ENCODE results near the gene PRAMEF8.
"Not testable (repeated sequence)": the region's sequence is repeated elsewhere in the genome, so short reads cannot be mapped to it uniquely, and the experiment has no call there.

Gene PRAMEF8

GRCh38 chr1:13285037-13285436, at the start of gene PRAMEF8:
Gene PRAMEF8, minus strand, starts transcription at chr1:13285137. Its CDS starts 1,046 bp downstream, at chr1:13284091.
- not testable (repeated sequence) for DNase-seq (ENCODE audit: low read depth)

- not testable (repeated sequence) for DNase-seq (ENCODE audit: low read depth)
Measured at GRCh38 chr1:13315281-13315680, 30.3 kb upstream of the PRAMEF8 start, which contains the start of gene PRAMEF15. Gene PRAMEF15, plus strand, starts transcription at chr1:13315581. Its CDS starts 2,827 bp downstream, at chr1:13318408.

DNA sequence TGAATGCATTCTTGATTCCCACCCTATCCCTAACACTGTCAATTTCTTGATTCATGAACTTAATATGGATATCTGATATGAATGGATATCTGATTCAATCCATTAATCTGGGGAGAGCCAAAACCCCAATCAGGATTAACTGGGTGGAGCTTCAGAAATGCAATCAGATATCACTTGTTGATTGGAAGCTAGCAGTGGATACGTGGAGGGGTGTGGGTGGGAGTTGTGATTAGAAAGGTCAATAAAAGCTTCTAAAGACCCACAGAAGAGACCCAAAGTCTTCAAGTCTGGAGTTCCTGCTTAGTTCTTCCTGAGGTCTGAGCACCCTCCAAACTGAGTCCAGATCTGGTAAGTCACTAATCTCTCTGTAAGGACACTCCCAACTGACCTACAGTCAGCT, 18.3 kb upstream of the PRAMEF8 start, which contains the start of gene PRAMEF33:
Gene PRAMEF33, plus strand, starts transcription at position 301 of the 400 bp plus-strand sequence. CDS start 2,416 bp downstream, outside the sequence.
- not testable (repeated sequence) for DNase-seq (ENCODE audit: low read depth)

GRCh38 chr1:13302197-13302596, 17.3 kb upstream of the PRAMEF8 start:
- DNase-seq (ENCODE audit: low read depth), result not testable (repeated sequence)

- DNase-seq (ENCODE audit: low read depth), result not testable (repeated sequence)
Measured at GRCh38 chr1:13298699-13299098, 13.8 kb upstream of the PRAMEF8 start.

DNA sequence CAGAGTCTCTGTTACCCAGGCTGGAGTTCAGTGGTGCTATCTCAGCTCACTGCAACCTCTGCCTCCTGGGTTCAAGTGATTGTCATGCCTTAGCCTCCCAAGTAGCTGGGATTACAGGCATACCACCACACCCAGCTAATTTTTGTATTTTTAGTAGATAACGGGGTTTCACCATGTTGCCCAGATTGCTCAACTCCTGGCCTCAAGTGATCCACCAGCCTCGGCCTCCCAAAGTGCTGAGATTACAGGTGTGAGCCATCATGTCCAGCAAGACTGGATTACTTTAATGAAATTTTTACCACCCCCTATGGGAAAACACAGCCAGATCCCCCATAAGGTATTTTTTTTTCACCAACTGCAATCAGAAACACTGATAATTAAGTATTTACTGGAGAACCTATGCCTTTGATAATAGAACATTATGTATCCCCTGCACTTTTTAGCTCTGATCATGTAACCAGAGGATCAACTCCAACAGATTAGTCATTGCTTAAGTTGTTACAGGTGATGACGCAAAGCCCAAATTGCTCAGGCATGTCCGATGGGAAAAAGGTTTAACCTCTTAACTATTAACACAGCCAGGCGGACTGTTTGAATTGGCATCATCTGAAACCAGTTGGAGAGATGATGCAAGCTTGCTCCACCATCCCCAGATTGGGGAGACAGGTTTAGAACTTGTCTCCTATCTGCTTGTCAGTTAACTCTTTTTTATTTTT, 12.4 kb upstream of the PRAMEF8 start:
- not testable (repeated sequence) for DNase-seq (ENCODE audit: low read depth)

- not testable (repeated sequence) for DNase-seq (ENCODE audit: low read depth)
Measured at GRCh38 chr1:13289030-13289429, 4.1 kb upstream of the PRAMEF8 start.

DNA sequence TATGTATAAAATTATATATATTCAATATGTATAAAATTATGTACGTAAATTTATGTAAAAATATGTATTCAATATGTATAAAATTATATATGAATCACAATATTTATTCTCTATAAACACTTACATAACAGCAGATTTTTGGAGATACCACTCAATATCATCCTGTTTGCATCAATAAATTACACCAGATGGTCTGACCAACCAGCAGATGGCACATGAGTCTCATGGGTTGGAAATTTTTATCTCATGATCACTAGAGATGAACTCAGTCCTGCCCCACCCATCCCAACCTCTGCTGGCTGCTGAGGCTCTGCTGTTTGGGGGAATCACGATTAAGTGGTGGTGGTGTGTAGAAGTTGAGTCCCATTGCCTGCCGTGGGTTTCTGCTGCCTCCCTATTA, 5.3 kb downstream of the PRAMEF8 start:
- not testable (repeated sequence) for DNase-seq (ENCODE audit: low read depth)

DNA sequence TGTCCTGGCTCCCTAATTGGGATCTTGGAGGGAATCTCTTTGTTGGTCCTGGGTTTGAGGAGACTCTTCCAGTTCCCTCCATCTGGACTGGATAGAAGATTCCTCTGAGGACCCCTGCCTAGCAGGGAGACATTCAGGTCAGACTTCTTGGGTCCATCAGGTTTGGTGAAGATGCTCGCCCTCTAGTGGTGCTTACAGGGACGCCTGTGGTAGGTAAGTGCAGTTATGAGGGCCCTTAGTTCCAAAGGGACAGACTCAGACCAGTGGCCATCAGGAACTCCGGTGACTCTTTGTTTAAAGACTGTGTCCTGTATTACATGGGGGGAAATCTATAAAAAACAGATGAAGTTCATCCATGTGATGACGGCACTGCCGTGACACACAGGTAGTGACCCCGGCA, 7.9 kb downstream of the PRAMEF8 start:
- not testable (repeated sequence) for DNase-seq (ENCODE audit: low read depth)

- DNase-seq (ENCODE audit: low read depth), result not testable (repeated sequence)
Measured at GRCh38 chr1:13265124-13265523, 19.8 kb downstream of the PRAMEF8 start.

DNA sequence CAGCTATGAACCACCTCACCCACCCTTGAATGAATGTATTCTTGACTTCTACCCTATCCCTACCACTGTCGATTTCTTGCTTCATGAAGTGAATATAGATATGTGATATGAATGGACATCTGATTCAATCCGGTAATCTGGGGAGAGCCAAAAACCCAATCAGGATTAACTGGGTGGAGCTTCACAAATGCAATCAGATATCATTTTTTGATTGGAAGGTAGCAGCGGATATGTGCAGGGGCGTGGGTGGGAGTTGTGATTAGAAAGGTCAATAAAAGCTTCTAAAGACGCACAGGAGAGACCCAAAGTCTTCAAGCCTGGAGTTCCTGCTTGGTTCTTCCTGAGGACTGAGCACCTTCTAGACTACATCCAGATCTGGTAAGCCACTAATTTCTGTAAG, 31.0 kb downstream of the PRAMEF8 start, which contains the start of gene PRAMEF5:
Gene PRAMEF5, plus strand, starts transcription at position 301 of the 400 bp plus-strand sequence. CDS start 5,071 bp downstream, outside the sequence.
- DNase-seq (ENCODE audit: low read depth), result not testable (repeated sequence)

DNA sequence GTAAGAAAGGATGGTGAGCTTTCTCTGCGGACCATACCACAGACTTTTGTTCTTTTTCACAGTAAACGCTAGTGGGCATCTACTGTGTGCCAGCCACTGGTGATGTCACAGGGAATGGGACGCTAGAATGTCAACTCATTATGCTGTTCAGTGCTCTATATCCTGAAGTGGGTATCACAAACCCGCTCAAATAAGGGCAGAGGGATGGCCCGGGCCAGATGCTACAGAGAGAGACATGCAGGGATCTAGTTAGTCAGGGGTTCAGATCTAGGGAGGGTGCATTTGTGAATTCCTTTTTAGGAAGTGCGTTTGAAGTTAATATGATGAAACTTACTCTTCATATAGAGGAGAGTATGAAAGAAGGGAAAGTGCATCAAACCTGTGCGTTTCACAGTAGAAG, 37.8 kb downstream of the PRAMEF8 start:
- DNase-seq (ENCODE audit: low read depth), result not testable (repeated sequence)

DNA sequence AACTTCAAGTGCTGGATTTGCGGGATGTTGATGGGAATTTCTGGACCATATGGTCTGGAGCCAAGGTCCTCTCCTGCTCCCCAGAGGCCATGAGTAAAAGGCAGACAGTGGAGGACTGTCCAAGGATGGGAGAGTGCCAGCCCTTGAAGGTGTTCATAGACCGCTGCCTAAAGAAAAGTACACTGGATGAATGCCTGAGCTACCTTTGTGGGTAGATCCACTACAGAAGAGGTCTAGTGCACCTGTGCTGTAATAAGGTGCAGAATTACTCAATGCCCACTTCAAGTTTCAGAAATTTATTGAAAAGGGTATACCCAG, 38.4 kb downstream of the PRAMEF8 start:
- not testable (repeated sequence) for DNase-seq (ENCODE audit: low read depth)

GRCh38 chr1:13245841-13246553, 38.9 kb downstream of the PRAMEF8 start:
- DNase-seq (ENCODE audit: low read depth), result not testable (repeated sequence)

DNA sequence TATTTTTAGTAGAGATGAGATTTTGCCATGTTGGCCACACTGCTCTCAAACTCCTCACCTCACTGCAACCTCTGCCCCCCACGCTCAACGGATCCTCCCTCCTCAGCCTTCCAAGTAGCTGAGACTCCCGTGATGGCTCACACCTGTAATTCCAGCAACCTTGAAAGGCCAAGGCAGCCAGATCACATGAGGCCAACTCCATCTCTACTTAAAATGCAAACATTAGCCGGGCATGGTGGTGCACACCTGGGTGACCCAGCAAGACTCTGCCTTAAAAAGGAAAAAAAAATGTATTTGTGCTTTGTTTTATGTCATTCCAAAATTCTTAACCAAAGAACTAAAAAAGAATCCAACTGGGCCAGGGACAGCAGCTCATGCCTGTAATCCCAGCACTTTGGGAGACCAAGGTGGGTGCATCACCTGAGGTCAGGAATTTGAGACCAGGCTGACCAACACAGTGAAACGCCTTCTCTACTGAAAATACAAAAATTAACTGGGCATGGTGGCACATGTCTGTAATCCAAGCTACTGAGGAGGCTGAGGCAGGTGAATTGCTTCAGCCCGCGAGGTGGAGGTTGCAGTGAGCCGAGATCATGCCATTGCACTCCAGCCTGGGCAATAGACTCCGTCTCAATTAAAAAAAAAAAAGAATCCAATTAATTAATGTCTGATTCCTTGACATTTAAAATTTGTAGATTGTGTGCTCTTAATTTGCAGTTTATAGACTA, 41.2 kb downstream of the PRAMEF8 start:
- not testable (repeated sequence) for DNase-seq (ENCODE audit: low read depth)

DNA sequence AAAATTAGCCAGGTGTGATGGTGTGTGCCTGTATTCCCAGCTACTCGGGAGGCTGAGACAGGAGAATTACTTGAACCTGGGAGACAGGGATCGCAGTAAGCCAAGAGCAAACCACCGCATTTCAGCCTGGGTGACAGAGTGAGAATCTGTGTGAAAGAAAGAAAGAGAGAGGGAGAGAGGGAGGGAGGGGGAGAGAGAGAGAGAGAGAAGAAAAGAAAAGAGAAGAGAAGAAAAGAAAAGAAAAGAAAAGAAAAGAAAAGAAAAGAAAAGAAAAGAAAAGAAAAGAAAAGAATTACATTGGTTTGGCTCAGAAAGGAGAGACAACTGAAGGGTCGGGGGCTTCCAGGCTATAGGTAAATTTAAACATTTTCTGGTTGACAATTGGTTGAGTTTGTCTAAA, 45.3 kb downstream of the PRAMEF8 start:
- DNase-seq (ENCODE audit: low read depth), result not testable (repeated sequence)

DNA sequence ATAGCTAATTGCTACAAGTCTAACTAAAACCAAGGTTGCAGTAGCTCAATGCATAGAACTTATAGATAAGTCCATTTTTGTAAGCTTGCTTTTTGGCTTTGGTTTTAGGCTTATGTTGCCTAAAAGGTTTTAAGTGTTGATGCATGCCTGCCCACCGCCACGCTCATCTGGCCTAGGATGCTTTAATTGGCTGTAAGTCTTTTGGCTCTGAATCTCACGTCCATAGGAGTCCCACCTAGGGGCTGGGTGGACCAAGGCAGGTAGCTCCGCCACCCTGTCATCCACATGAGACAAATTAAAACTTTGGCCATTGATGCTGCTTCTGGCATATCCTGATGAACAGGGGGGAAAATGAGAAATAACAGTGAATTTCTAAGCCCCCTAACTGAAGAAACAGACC, 47.4 kb downstream of the PRAMEF8 start:
- not testable (repeated sequence) for DNase-seq (ENCODE audit: low read depth)

- DNase-seq (ENCODE audit: low read depth), result not testable (repeated sequence)
Measured at GRCh38 chr1:13234057-13234456, 50.9 kb downstream of the PRAMEF8 start.

- not testable (repeated sequence) for DNase-seq (ENCODE audit: low read depth)
Measured at GRCh38 chr1:13232056-13232455, 52.9 kb downstream of the PRAMEF8 start.

All from activated T-helper 9 cell treated with anti-CD3 and anti-CD28 coated beads, Interleukin-2, amount 50 U/mL, for 16 hours (primary cell).